SK-N-SH (cell line): ENCODE data around the gene TMEM117. TPM values are rescaled to one million over a fixed set of nuclear protein-coding genes. Genes with fewer than 3 reads are reported as not detected.
A peak's percentile ranks its signal among the peaks of the same experiment; 100 is the strongest.

ENCODE experiments used
- CTCF ChIA-PET: fragments of 300-600, 350-600 bp; formaldehyde crosslinking; extraction: SDS; loops from one replicate; lab custom pipeline; 2021; lab: Yijun Ruan, JAX
- POLR2A ChIA-PET: fragments of 350-600 bp; sonication (Branson Sonifier 250); formaldehyde crosslinking; extraction: SDS; loops from one replicate; lab custom pipeline; 2020; ENCODE audit warnings: antibody characterized with exemption, inconsistent platforms; lab: Yijun Ruan, JAX
- DNase-seq: peaks from one replicate; pipeline ENCODE4 v3.0.0; 2012
- H2AFZ ChIP-seq: fragments of 200-600 bp; sonication (generic); 2 replicates; pipeline ENCODE4 v1.8.1; 2016; ENCODE audit warnings: antibody characterized with exemption, mild to moderate bottlenecking, low read depth
- H3F3A ChIP-seq: fragments of 200-600 bp; sonication (generic); replicated peaks from 2 replicates; pipeline ENCODE3; 2016; ENCODE audit warnings: antibody characterized with exemption, mild to moderate bottlenecking; ENCODE audit not compliant: insufficient read depth
- H3K27ac ChIP-seq, 2 experiments: fragments of 200-500 bp in 1 of 2; fragments of 200-600 bp in 1 of 2; sonication (Bioruptor generic) in 1 of 2; sonication (generic), shearing (Covaris generic) in 1 of 2; 2 replicates each; pipeline versions ENCODE4 v1.5.1 to v1.6.1; 2014 to 2016; ENCODE audit warnings: low read depth in 2 of 2, inconsistent platforms in 1 of 2, low read length in 1 of 2, mild to moderate bottlenecking in 1 of 2, mixed read lengths in 1 of 2
- H3K27me3 ChIP-seq: fragments of 200-600 bp; sonication (generic), shearing (Covaris generic); 2 replicates; pipeline ENCODE4 v1.6.1; 2016; ENCODE audit warnings: mixed run types; ENCODE audit not compliant: insufficient read depth
- H3K36me3 ChIP-seq, 2 experiments: fragments of 200-500 bp in 1 of 2; fragments of 200-600 bp in 1 of 2; sonication (Bioruptor generic) in 1 of 2; sonication (generic) in 1 of 2; replicated peaks in 1 of 2; 2 replicates each; pipeline versions ENCODE3 to v1.5.1; 2014 to 2016; ENCODE audit warnings: low read length in 1 of 2, mild to moderate bottlenecking in 1 of 2; ENCODE audit not compliant: insufficient read depth in 2 of 2, control insufficient read depth in 1 of 2
- H3K4me1 ChIP-seq, 2 experiments: fragments of 200-500 bp in 1 of 2; fragments of 200-600 bp in 1 of 2; sonication (Bioruptor generic) in 1 of 2; sonication (generic), shearing (Covaris generic) in 1 of 2; 2 replicates each; pipeline versions ENCODE4 v1.5.1 to v1.6.1; 2014 to 2016; ENCODE audit warnings: low read depth in 1 of 2, low read length in 1 of 2, mixed run types in 1 of 2; ENCODE audit not compliant: insufficient read depth in 2 of 2, control insufficient read depth in 1 of 2
- H3K4me2 ChIP-seq: fragments of 200-600 bp; sonication (generic), shearing (Covaris generic); 2 replicates; pipeline ENCODE4 v1.6.1; 2017; ENCODE audit warnings: mixed run types
- H3K4me3 ChIP-seq, 2 experiments: fragments of 200-500 bp in 1 of 2; fragments of 200-600 bp in 1 of 2; sonication (Bioruptor generic) in 1 of 2; sonication (generic), shearing (Covaris generic) in 1 of 2; 2 replicates each; pipeline versions ENCODE4 v1.5.1 to v1.8.1; 2014 to 2016; ENCODE audit warnings: low read depth in 2 of 2, inconsistent platforms in 1 of 2, low read length in 1 of 2, mild to moderate bottlenecking in 1 of 2, mixed read lengths in 1 of 2, moderate library complexity in 1 of 2
- H3K79me2 ChIP-seq: fragments of 200-600 bp; sonication (generic); 2 replicates; pipeline ENCODE4 v1.8.1; 2017; ENCODE audit warnings: mild to moderate bottlenecking; ENCODE audit not compliant: insufficient read depth
- H3K9ac ChIP-seq: fragments of 200-600 bp; sonication (generic); 2 replicates; pipeline ENCODE4 v1.6.1; 2017; ENCODE audit warnings: mixed run types
- H3K9me2 ChIP-seq: fragments of 200-600 bp; sonication (generic); 2 replicates; pipeline ENCODE4 v1.6.1; 2017; ENCODE audit warnings: mixed run types
- H3K9me3 ChIP-seq: fragments of 200-600 bp; sonication (generic); 2 replicates; pipeline ENCODE4 v1.6.1; 2017; ENCODE audit warnings: mixed run types, mild to moderate bottlenecking, moderate library complexity
- H4K20me1 ChIP-seq: fragments of 200-600 bp; sonication (generic); 2 replicates; pipeline ENCODE4 v1.6.1; 2017; ENCODE audit warnings: mild to moderate bottlenecking, mixed run types; ENCODE audit not compliant: insufficient read depth
- EZH2phosphoT487 ChIP-seq: fragments of 200-600 bp; sonication (generic); IDR thresholded peaks from 2 replicates; pipeline ENCODE4 v1.6.1; 2017; ENCODE audit warnings: low read depth, mixed run types, mild to moderate bottlenecking, antibody characterized with exemption, moderate library complexity, borderline replicate concordance
- GABPA ChIP-seq: IDR thresholded peaks from 2 replicates; pipeline ENCODE4 v1.4.0; 2012; ENCODE audit warnings: low read depth, mild to moderate bottlenecking
- GATA2 ChIP-seq: sonication (generic); formaldehyde crosslinking; IDR thresholded peaks from 2 replicates; pipeline ENCODE4 v1.5.0; 2020; ENCODE audit warnings: mild to moderate bottlenecking, missing genetic modification reagents
- JUND ChIP-seq: IDR thresholded peaks from 2 replicates; pipeline ENCODE4 v1.4.0; 2012
- NFIC ChIP-seq: IDR thresholded peaks from 2 replicates; pipeline ENCODE4 v1.4.0; 2012; ENCODE audit warnings: borderline replicate concordance
- REST ChIP-seq: IDR thresholded peaks from 2 replicates; pipeline ENCODE4 v1.6.1; 2012; ENCODE audit warnings: mild to moderate bottlenecking, low read depth, low read length, moderate library complexity
- WGBS: methylation state at CpG from one replicate; pipeline ENCODE4 v1.1.6; 2017; ENCODE audit warnings: low lambda C conversion rate; 5-methylcytosine and 5-hydroxymethylcytosine counted together
- polyA plus RNA-seq, 3 experiments: library from polyadenylated mRNA; depleted of rRNA; stranded (reverse); fragments of >200 nt; gene quantifications; 2 replicates each; pipeline ENCODE4 v1.2.3, GENCODE V29; 2012
- TF ChIP-seq, protein P1 (sequence below): IDR thresholded peaks from 2 replicates; pipeline ENCODE4; 2012

TMEM117 gene
- polyA plus RNA-seq, 1 of the 3 experiments (the other 2 are of a cell fraction), result 0.81 TPM

- Histone ChIP-seq H2AFZ (no peak overlapping the region), H3K4me3 (no peak overlapping the region), H3K9me3 (no peaks in the 10 kb centered on the region), H3K9me2 (no peaks in the 10 kb centered on the region), H3K27me3 (no peaks in the 10 kb centered on the region), H3K36me3 (no peaks in the 10 kb centered on the region), H3K79me2 (no peaks in the 10 kb centered on the region), H3K9ac (no peak overlapping the region), H3K4me2 (no peak overlapping the region), H3K4me1 (no peaks in the 10 kb centered on the region; a peak in 1 of 4 replicates), H4K20me1 (no peaks in the 10 kb centered on the region), H3K27ac (no peak overlapping the region), H3F3A (no peaks in the 10 kb centered on the region)
- ChIA-PET CTCF (no interaction called here), POLR2A (no interaction called here)
- WGBS, result 85% methylated on average over 4 of the region's 4 CpGs
- 0 out of 2 replicates have a peak, but pooled peaks have one; percentile 8 for TF ChIP-seq NFIC
- TF ChIP-seq EZH2phosphoT487, result no peak
- no peak for DNase-seq
Observed at GRCh38 chr12:44224399-44225148, 388.7 kb downstream of the TMEM117 start.

DNA sequence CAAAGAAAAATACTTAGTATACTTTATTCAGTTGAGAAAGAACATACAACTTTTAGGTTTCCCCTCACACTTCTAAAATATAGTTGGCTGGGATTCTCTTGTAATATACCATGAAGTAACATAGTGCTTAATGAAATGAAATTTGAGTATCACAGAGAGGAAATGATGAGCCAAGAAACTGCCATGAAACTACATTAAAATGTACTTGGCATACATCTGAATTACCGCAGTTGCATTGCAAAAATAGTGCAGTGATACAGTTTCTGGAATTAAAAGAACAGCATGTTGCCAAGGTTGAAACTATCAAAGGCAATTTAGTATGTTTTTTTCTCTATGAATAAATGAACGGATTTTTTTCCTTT is 389.2 kb downstream of the TMEM117 start:
- no peaks in the 10 kb centered on the region for H3K79me2 ChIP-seq
- no peak overlapping the region for H2AFZ ChIP-seq
- H4K20me1 ChIP-seq, result no peaks in the 10 kb centered on the region
- no peaks in the 10 kb centered on the region for H3K9me3 ChIP-seq
- H3K36me3 ChIP-seq, result no peaks in the 10 kb centered on the region
- no peaks in the 10 kb centered on the region for H3K9me2 ChIP-seq
- H3F3A ChIP-seq, result no peaks in the 10 kb centered on the region
- ChIA-PET POLR2A (no interaction called here), CTCF (no interaction called here)
- H3K4me2 ChIP-seq, result no peak overlapping the region
- no peak overlapping the region for H3K4me3 ChIP-seq
- H3K9ac ChIP-seq, result no peak overlapping the region
- no peaks in the 10 kb centered on the region; a peak in 1 of 4 replicates for H3K4me1 ChIP-seq
- TF ChIP-seq GABPA (no peak), GATA2 (no peak), JUND (no peak), REST (no peak)
- TF ChIP-seq, protein P1, sequence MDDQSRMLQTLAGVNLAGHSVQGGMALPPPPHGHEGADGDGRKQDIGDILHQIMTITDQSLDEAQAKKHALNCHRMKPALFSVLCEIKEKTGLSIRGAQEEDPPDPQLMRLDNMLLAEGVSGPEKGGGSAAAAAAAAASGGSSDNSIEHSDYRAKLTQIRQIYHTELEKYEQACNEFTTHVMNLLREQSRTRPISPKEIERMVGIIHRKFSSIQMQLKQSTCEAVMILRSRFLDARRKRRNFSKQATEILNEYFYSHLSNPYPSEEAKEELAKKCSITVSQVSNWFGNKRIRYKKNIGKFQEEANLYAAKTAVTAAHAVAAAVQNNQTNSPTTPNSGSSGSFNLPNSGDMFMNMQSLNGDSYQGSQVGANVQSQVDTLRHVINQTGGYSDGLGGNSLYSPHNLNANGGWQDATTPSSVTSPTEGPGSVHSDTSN, result no peak
- no peak overlapping the region for H3K27ac ChIP-seq
- no peak for DNase-seq
- WGBS, result 47% methylated on average over 2 of the region's 2 CpGs
- H3K27me3 ChIP-seq, result no peaks in the 10 kb centered on the region
